Mucosa of descending colon (tissue), 3 donors: ENCODE data around the gene AUH. TPM values are rescaled to one million over a fixed set of nuclear protein-coding genes. Genes with fewer than 3 reads are reported as not detected.

ENCODE experiments used
- ATAC-seq: fragments of 200-7000 bp; cut with Tn5 transposase; one replicate; pipeline ENCODE4 v1.9.1; 2020; ENCODE audit warnings: mild to moderate bottlenecking, moderate library complexity
- DNase-seq, 3 donors: peaks; one replicate each; pipeline ENCODE4 v3.0.0-alpha.2; 2020
- H3K36me3 ChIP-seq: fragments of 200-600 bp; one replicate; pipeline ENCODE4 v1.8.0; 2021; ENCODE audit warnings: low read depth, mild to moderate bottlenecking
- H3K4me1 ChIP-seq: fragments of 200-600 bp; one replicate; pipeline ENCODE4 v1.8.0; 2021; ENCODE audit warnings: low read depth, mild to moderate bottlenecking
- H3K4me3 ChIP-seq: fragments of 200-600 bp; one replicate; pipeline ENCODE4 v1.8.0; 2021; ENCODE audit warnings: mild to moderate bottlenecking
- H3K9me3 ChIP-seq: fragments of 200-600 bp; one replicate; pipeline ENCODE4 v1.8.0; 2021; ENCODE audit warnings: mild to moderate bottlenecking
- intact Hi-C, 2 donors: fragments of 100-400 bp; cut with DNase I in 1 of 2; cut with micrococcal nuclease in 1 of 2; formaldehyde crosslinking; loops; one replicate each; pipeline versions ENCODE4 v1.11.0 to v1.11.1; 2022; cut with DNase I, micrococcal nuclease
- total RNA-seq, 3 donors: library from RNA; stranded (reverse); fragmentation: NEBNext Ultra II Directional in 2 of 3; extraction: Animal tissue kit (Norgen Biotek cat#: 25700) in 2 of 3; gene quantifications; one replicate each; pipeline versions ENCODE4 v1.2.1 to v1.2.4, GENCODE V29; 2021 to 2023
- TF ChIP-seq, protein P1 (sequence below): fragments of 200-600 bp; IDR thresholded peaks from one replicate; pipeline ENCODE4 v1.8.0; 2022; ENCODE audit warnings: antibody characterized with exemption, mild to moderate bottlenecking
- donor health status: DM: no; HTN: no; CAD: no; lungs with moderate emphysema.
- donor health status: DM: no; HTN: no; CAD: no.
- donor health status: DM: no; HTN: yes; CAD: no.

Gene AUH
- total RNA-seq, 3 donors from 2014 or later = 18.2 to 37.2 (median 26.6) TPM

DNA sequence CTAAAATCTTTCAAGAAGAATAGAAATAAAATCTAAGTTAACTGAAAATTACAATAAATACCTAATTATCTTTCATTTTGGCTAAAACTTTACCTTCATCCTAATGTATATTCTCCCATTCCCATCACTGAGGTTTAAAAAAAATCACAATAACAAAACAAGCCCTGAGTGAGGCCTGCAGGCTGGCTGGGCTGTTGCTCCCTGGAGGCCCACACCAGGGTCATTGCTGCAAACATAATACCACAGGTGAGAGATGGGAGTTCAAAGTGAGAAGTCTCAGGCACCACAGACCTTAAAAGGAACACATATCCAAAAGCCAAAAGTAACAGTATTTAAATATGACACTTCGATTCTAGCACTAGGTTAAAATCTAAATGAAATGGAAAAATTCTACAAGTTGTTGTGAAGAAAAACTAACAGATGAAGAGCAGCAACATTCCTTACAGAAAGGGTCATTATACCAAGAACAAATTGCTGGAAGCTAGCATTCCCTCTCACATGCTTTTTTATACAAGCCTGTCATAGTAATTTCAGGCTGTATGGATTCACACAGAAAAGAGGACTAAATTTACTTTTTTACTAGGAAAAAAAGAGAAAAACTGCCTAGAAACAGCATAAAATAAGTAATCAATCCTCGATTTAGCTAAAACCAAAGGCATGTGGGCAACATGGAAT is 57.8 kb downstream of the AUH start:
- TF ChIP-seq, protein P1, sequence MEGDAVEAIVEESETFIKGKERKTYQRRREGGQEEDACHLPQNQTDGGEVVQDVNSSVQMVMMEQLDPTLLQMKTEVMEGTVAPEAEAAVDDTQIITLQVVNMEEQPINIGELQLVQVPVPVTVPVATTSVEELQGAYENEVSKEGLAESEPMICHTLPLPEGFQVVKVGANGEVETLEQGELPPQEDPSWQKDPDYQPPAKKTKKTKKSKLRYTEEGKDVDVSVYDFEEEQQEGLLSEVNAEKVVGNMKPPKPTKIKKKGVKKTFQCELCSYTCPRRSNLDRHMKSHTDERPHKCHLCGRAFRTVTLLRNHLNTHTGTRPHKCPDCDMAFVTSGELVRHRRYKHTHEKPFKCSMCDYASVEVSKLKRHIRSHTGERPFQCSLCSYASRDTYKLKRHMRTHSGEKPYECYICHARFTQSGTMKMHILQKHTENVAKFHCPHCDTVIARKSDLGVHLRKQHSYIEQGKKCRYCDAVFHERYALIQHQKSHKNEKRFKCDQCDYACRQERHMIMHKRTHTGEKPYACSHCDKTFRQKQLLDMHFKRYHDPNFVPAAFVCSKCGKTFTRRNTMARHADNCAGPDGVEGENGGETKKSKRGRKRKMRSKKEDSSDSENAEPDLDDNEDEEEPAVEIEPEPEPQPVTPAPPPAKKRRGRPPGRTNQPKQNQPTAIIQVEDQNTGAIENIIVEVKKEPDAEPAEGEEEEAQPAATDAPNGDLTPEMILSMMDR = no peak
- no peaks in the 10 kb centered on the region for H3K4me1 ChIP-seq
- no peak for ATAC-seq

DNA sequence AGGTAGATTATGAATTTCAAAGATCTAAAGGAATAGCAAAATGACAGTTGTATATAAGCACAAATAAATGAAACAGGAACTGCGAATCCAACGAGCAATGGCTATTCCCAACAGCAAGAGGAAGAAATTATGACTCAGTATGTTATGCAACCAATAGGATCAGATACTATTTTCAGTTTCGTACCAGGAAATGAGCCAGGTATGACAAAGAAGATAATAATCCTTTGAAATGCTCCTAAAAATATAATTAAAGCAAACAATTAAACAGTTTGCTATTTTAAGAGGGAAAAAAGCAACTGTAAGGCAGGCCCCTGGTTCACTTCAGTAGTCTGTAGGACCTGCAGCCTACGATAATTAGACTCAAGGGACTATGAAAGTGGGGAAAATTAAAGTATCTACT is 58.9 kb downstream of the AUH start:
- intact Hi-C loops = no loop called here

More for the DNA sequence above, 57.8 kb downstream of the AUH start:
- H3K9me3 ChIP-seq = no peaks in the 10 kb centered on the region
- DNase-seq = no peak
- H3K4me3 ChIP-seq = no peak overlapping the region
- intact Hi-C loops = no loop called here
- no peaks in the 10 kb centered on the region for H3K36me3 ChIP-seq

DNA sequence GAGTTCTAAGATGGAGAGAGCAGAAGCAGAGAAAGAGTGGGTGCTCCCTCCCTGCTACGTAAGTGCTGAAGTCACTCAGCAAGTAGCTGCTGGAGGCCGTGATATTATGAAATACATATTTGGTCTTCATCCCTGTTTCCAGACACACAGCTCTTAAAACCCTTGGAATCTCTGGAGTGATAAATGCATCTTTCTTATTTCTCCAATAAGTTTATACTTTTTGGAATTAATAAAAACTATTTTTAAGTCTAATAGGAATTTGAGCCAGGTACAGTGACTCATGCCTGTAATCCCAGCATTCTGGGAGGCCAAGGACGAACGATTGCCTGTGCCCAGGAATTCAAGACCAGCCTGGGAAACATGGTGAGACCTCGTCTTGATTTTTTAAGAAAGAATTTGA is 60.6 kb downstream of the AUH start:
- TF ChIP-seq, protein P1 = no peak
- no peak overlapping the region for H3K4me3 ChIP-seq
- intact Hi-C loops = no loop called here
- no peak for DNase-seq
- no peak for ATAC-seq
- H3K9me3 ChIP-seq = no peaks in the 10 kb centered on the region
- no peaks in the 10 kb centered on the region for H3K4me1 ChIP-seq
- H3K36me3 ChIP-seq = no peaks in the 10 kb centered on the region

More for the DNA sequence above, 58.9 kb downstream of the AUH start:
- DNase-seq (no peak), ATAC-seq (peak; percentile 92)
- Histone ChIP-seq H3K4me3 (no peak overlapping the region), H3K4me1 (no peaks in the 10 kb centered on the region), H3K9me3 (no peaks in the 10 kb centered on the region), H3K36me3 (no peaks in the 10 kb centered on the region)
- TF ChIP-seq, protein P1 = no peak

DNA sequence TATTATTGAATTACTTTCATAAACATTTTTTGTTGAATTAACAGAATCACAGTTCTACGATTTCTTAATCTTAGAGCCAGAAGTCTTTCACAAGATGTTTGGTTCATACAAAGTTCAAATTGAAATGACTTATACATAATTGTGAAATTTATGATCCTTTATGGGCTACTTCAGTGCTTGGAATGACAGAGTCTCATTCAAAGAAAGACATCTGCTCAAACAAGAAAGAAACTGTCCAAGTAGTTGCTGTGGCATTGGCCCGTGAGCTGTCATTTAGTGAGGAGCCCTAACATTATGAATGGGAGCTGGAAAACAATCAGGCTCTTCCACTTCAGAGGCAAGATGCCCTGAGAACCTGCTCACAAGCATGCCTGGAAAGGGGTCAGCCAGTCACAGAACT is 63.4 kb downstream of the AUH start:
- ATAC-seq (peak; percentile 72), DNase-seq (no peak)
- Histone ChIP-seq H3K9me3 (no peaks in the 10 kb centered on the region), H3K4me3 (no peak overlapping the region), H3K4me1 (no peaks in the 10 kb centered on the region), H3K36me3 (no peaks in the 10 kb centered on the region)
- TF ChIP-seq, protein P1 = no peak
- intact Hi-C loops = no loop called here

DNA sequence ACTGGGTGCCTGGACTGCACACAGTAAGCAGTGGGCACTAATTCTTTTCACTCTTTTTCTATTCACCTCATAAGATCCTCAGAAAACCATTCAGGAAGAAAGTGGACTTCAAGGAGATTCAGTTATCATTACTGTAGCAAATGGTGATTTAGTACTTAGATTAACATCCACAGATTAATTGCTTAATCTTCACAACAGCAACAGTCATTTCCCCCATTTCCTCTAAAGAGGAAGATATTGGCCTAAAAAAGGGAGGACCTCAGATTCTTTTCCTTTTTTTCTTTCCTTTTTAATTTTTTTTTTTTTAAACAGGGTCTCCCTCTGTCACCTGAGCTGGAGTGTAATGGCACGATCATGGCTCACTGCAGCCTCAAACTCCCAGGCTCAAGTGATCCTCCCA is 64.4 kb downstream of the AUH start:
- intact Hi-C loops = no loop called here
- DNase-seq (no peak), ATAC-seq (no peak)
- H3K9me3 ChIP-seq = no peaks in the 10 kb centered on the region
- TF ChIP-seq, protein P1 = no peak
- H3K4me1 ChIP-seq = no peaks in the 10 kb centered on the region
- H3K4me3 ChIP-seq = no peak overlapping the region
- H3K36me3 ChIP-seq = no peaks in the 10 kb centered on the region
